Esophagus squamous epithelium (tissue), 4 donors: ENCODE results near the gene RBM34.

Experiments used
- CTCF ChIP-seq, 6 experiments: fragments of 450-650 bp in 4 of 6; fragments of 200-600 bp in 2 of 6; sonication (generic) in 2 of 6; IDR thresholded peaks; one replicate each; pipeline ENCODE4 v1.5.1; 2016 to 2019; ENCODE audit warnings: antibody characterized with exemption in 6 of 6, mild to moderate bottlenecking in 4 of 6, moderate library complexity in 4 of 6
- POLR2A ChIP-seq, 4 donors: fragments of 450-650 bp; IDR thresholded peaks; one replicate each; pipeline ENCODE4 v1.6.1; 2017; ENCODE audit warnings: antibody characterized with exemption in 4 of 4, mild to moderate bottlenecking in 4 of 4, moderate library complexity in 3 of 4

- TF ChIP-seq POLR2A (IDR thresholded peaks at IDR 0.05) (no peak), CTCF (IDR thresholded peaks at IDR 0.05) (no peak)
Observed at GRCh38 chr1:235161685-235162327, 756 bp upstream of the RBM34 start.
